Sigmoid colon (tissue), 7 donors: ENCODE measurements around the gene PRMT5. TPM values are rescaled to one million over a fixed set of nuclear protein-coding genes. Genes with fewer than 3 reads are reported as not detected.
"Not testable (repeated sequence)": the region's sequence is repeated elsewhere in the genome, so short reads cannot be mapped to it uniquely, and the experiment has no call there.

Experiments used
- DNase-seq: peaks from one replicate; pipeline ENCODE4 v3.0.0-alpha.2; 2019
- H3K27ac ChIP-seq, 4 donors: fragments of 200-600 bp; sonication (generic); one replicate each; pipeline ENCODE4 v1.5.1; 2016 to 2019; ENCODE audit warnings: mild to moderate bottlenecking in 1 of 4
- H3K27me3 ChIP-seq, 3 donors: fragments of 200-600 bp; sonication (generic); one replicate each; pipeline ENCODE4 v1.5.1; 2019; ENCODE audit warnings: mild to moderate bottlenecking in 1 of 3
- H3K36me3 ChIP-seq, 4 donors: fragments of 200-600 bp; sonication (generic); one replicate each; pipeline ENCODE4 v1.5.1; 2016 to 2019
- H3K4me1 ChIP-seq, 4 donors: fragments of 200-600 bp; sonication (generic); one replicate each; pipeline ENCODE4 v1.5.1; 2017 to 2019
- H3K4me3 ChIP-seq, 4 donors: fragments of 200-600 bp; sonication (generic); one replicate each; pipeline ENCODE4 v1.5.1; 2017 to 2019; ENCODE audit warnings: mild to moderate bottlenecking in 2 of 4, moderate library complexity in 1 of 4
- H3K9me3 ChIP-seq, 4 donors: fragments of 200-600 bp in 3 of 4; sonication (generic) in 3 of 4; one replicate each; pipeline versions ENCODE4 v1.5.1 to v1.6.1; 2013 to 2019
- CTCF ChIP-seq, 4 experiments: fragments of 450-650 bp in 3 of 4; fragments of 200-600 bp in 1 of 4; IDR thresholded peaks; one replicate each; pipeline ENCODE4 v1.5.1; 2016 to 2019; ENCODE audit warnings: antibody characterized with exemption in 4 of 4, mild to moderate bottlenecking in 3 of 4, moderate library complexity in 2 of 4
- EP300 ChIP-seq, 4 donors: sonication (generic); formaldehyde crosslinking; IDR thresholded peaks; one replicate each; pipeline ENCODE4 v1.6.1; 2017; ENCODE audit warnings: antibody characterized with exemption in 4 of 4
- POLR2A ChIP-seq, 2 donors: fragments of 450-650 bp; IDR thresholded peaks; one replicate each; pipeline ENCODE4 v1.6.1; 2016; ENCODE audit warnings: antibody characterized with exemption in 2 of 2, mild to moderate bottlenecking in 2 of 2, moderate library complexity in 2 of 2
- POLR2AphosphoS5 ChIP-seq, 4 donors: sonication (generic); formaldehyde crosslinking; IDR thresholded peaks; one replicate each; pipeline ENCODE4 v1.6.1; 2017; ENCODE audit warnings: antibody characterized with exemption in 4 of 4
- WGBS, 2 donors: extraction: QIAGEN DNeasy Blood & Tissue Kit; methylation state at CpG; one replicate each; pipeline ENCODE4 v1.1.7; 2013; 5-methylcytosine and 5-hydroxymethylcytosine counted together
- intact Hi-C: fragments of 100-400 bp; cut with DNase I; formaldehyde crosslinking; loops from one replicate; pipeline ENCODE4 v1.15.1; 2023
- polyA plus RNA-seq, 3 donors: library from polyadenylated mRNA; stranded (reverse); fragments of 200-250 nt; gene quantifications; one replicate each; pipeline ENCODE4 v1.2.3, GENCODE V29; 2013
- total RNA-seq, 4 donors: library from RNA; depleted of rRNA; stranded (reverse); fragments of >200 nt; gene quantifications; one replicate each; pipeline ENCODE4 v1.1.0, GENCODE V29; 2016
- donor health status: healthy with polysubstance abuse.
- donor health status: Bipolar disorder and iron deficiency.
- donor health status: healthy.

The PRMT5 gene
- total and polyA plus RNA-seq, 7 donors, result 33.3 to 66.7 (median 53.3) TPM

- WGBS, 2 donors, result 91 to 95% methylated on average over 6 of the region's 6 CpGs
- Histone ChIP-seq H3K27me3 (no peaks in the 10 kb centered on the region), H3K36me3 (peaks cover 23 to 54% (median 30%) of the 10 kb centered on the region in 4 donors), H3K9me3 (no peaks in the 10 kb centered on the region), H3K4me1 (peaks cover 0 to 34% (median 30%) of the 10 kb centered on the region in 4 donors), H3K27ac (peak overlapping the region in 2 of 4 donors; percentile 87 to 91), H3K4me3 (no peak overlapping the region)
- no peak for DNase-seq
- intact Hi-C loops, result loop anchor here (10.0 kb wide), 1 partner anchor 384 kb away; the partner anchor contains the start of genes BCL2L2 and PPP1R3E
- TF ChIP-seq POLR2AphosphoS5 (IDR thresholded peaks at IDR 0.05) (no peak), EP300 (IDR thresholded peaks at IDR 0.05) (no peak), CTCF (IDR thresholded peaks at IDR 0.05) (no peak), POLR2A (IDR thresholded peaks at IDR 0.05) (no peak)
These were observed 8.5 kb downstream of the PRMT5 start for GRCh38 chr14:22920697-22921096.

GRCh38 chr14:22919601-22919921, 9.6 kb downstream of the PRMT5 start:
- H3K4me1 ChIP-seq, result peaks cover 0 to 37% (median 35%) of the 10 kb centered on the region in 4 donors
- no peaks in the 10 kb centered on the region for H3K27me3 ChIP-seq
- intact Hi-C loops, result loop anchor here (5.0 kb wide), 1 partner anchor 47 kb away; the partner anchor contains the start of gene LRP10
- H3K36me3 ChIP-seq, result peaks cover 21 to 42% (median 23%) of the 10 kb centered on the region in 4 donors
- H3K4me3 ChIP-seq, result peak overlapping the region; percentile 38 to 67 (median 66)
- no peak for DNase-seq
- whole genome bisulfite sequencing, 2 donors, result 9% methylated on average over 10 of the region's 10 CpGs
- H3K27ac ChIP-seq, result peak overlapping the region; percentile 87 to 94 (median 92)
- no peaks in the 10 kb centered on the region for H3K9me3 ChIP-seq
- no peak for TF ChIP-seq POLR2AphosphoS5 (IDR thresholded peaks at IDR 0.05)
- peak in 1 of 2 donors; percentile 5 for TF ChIP-seq POLR2A (IDR thresholded peaks at IDR 0.05)
- no peak for TF ChIP-seq EP300 (IDR thresholded peaks at IDR 0.05)
- TF ChIP-seq CTCF (IDR thresholded peaks at IDR 0.05), result no peak

GRCh38 chr14:22918804-22919600, 10.2 kb downstream of the PRMT5 start, which contains the start of gene RBM23:
Gene RBM23, minus strand, starts transcription at chr14:22919149.
- Histone ChIP-seq H3K4me1 (peaks cover 0 to 37% (median 35%) of the 10 kb centered on the region in 4 donors), H3K27ac (peak within 1 kb of the TSS; percentile 92 to 97 (median 94)), H3K27me3 (no peaks in the 10 kb centered on the region), H3K4me3 (peak within 1 kb of the TSS; percentile 65 to 70 (median 67)), H3K9me3 (no peaks in the 10 kb centered on the region), H3K36me3 (peaks cover 15 to 37% (median 17%) of the 10 kb centered on the region in 4 donors)
- TF ChIP-seq CTCF (IDR thresholded peaks at IDR 0.05) (no peak), POLR2A (IDR thresholded peaks at IDR 0.05) (peak; percentile 64 to 71), POLR2AphosphoS5 (IDR thresholded peaks at IDR 0.05) (peak; percentile 87 to 95 (median 94)), EP300 (IDR thresholded peaks at IDR 0.05) (peak in 2 of 4 donors; percentile 59 to 60)
- WGBS, 2 donors, result 0% methylated on average over 46 of the region's 46 CpGs
- peak; percentile 100 for DNase-seq
- intact Hi-C loops, result loop anchor here (5.0 kb wide), 1 partner anchor 47 kb away; the partner anchor contains the start of gene LRP10

- no peaks in the 10 kb centered on the region for H3K9me3 ChIP-seq
- 84 to 87% methylated on average over 8 of the region's 8 CpGs for WGBS, 2 donors
- no peak for DNase-seq
- no peak overlapping the region for H3K4me3 ChIP-seq
- H3K4me1 ChIP-seq, result peaks cover 0 to 46% (median 41%) of the 10 kb centered on the region in 4 donors
- TF ChIP-seq POLR2AphosphoS5 (IDR thresholded peaks at IDR 0.05), result no peak
- TF ChIP-seq CTCF (IDR thresholded peaks at IDR 0.05), result no peak
- TF ChIP-seq POLR2A (IDR thresholded peaks at IDR 0.05), result no peak
- no peak for TF ChIP-seq EP300 (IDR thresholded peaks at IDR 0.05)
- intact Hi-C loops, result loop anchor here (5.0 kb wide), 1 partner anchor 44 kb away; the partner anchor contains the start of gene LRP10
- H3K27ac ChIP-seq, result peak overlapping the region in 3 of 4 donors; percentile 6 to 94 (median 17)
- H3K27me3 ChIP-seq, result no peaks in the 10 kb centered on the region
- peaks cover 0 to 15% (median 0%) of the 10 kb centered on the region in 4 donors for H3K36me3 ChIP-seq
These were observed 13.2 kb downstream of the PRMT5 start for GRCh38 chr14:22915886-22916521.

- intact Hi-C loops, result loop anchor here (5.0 kb wide), 1 partner anchor 43 kb away; the partner anchor contains the start of gene LRP10
- peaks cover 0 to 15% (median under 1%) of the 10 kb centered on the region in 4 donors for H3K36me3 ChIP-seq
- 95% methylated on average over 4 of the region's 4 CpGs for WGBS, 2 donors
- H3K4me1 ChIP-seq, result peaks cover 0 to 45% (median 40%) of the 10 kb centered on the region in 4 donors
- H3K27ac ChIP-seq, H3K9me3 ChIP-seq, H3K4me3 ChIP-seq, H3K27me3 ChIP-seq, DNase-seq: not testable (repeated sequence)
These were observed 14.3 kb downstream of the PRMT5 start for GRCh38 chr14:22914836-22915235.
